ENCODE measurements around the gene JAM3.
"Not testable (repeated sequence)": the region's sequence is repeated elsewhere in the genome, so short reads cannot be mapped to it uniquely, and the experiment has no call there.

Gene JAM3

DNA sequence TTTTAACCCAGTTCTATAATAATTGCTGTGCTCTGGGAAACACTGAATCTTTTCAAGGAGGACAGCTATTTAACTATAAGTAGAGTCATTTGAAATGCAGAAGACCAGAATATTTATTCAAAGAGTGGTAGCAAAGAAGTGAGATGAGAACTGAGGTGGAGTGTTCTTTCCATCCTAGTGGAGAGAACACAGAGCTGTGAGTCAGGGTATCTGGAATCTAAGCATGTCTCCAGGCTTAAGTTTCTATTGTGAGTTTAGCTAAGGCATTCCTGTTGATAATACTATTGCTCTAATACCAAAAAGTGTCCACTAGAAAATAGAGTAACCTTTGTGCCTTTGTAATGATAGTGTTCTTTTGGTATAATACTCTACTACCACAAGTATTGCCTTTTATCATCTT lies 32.4 kb downstream of the JAM3 start:
- Histone ChIP-seq H3K4me3 (ENCODE audit: low read depth, low read length) (no peak overlapping the region), H3K27me3 (no peaks in the 10 kb centered on the region), H3K36me3 (peaks cover 7% of the 10 kb centered on the region; the same call in 1 of the 2 replicates), H3K9me3 (no peaks in the 10 kb centered on the region; the same call in 1 of the 2 replicates), H3K4me1 (no peaks in the 10 kb centered on the region)
- DNase-seq, result no peak
- TF ChIP-seq, protein P1, sequence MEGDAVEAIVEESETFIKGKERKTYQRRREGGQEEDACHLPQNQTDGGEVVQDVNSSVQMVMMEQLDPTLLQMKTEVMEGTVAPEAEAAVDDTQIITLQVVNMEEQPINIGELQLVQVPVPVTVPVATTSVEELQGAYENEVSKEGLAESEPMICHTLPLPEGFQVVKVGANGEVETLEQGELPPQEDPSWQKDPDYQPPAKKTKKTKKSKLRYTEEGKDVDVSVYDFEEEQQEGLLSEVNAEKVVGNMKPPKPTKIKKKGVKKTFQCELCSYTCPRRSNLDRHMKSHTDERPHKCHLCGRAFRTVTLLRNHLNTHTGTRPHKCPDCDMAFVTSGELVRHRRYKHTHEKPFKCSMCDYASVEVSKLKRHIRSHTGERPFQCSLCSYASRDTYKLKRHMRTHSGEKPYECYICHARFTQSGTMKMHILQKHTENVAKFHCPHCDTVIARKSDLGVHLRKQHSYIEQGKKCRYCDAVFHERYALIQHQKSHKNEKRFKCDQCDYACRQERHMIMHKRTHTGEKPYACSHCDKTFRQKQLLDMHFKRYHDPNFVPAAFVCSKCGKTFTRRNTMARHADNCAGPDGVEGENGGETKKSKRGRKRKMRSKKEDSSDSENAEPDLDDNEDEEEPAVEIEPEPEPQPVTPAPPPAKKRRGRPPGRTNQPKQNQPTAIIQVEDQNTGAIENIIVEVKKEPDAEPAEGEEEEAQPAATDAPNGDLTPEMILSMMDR (IDR thresholded peaks at IDR 0.05; ENCODE audit: low read depth, low read length), result no peak

DNA sequence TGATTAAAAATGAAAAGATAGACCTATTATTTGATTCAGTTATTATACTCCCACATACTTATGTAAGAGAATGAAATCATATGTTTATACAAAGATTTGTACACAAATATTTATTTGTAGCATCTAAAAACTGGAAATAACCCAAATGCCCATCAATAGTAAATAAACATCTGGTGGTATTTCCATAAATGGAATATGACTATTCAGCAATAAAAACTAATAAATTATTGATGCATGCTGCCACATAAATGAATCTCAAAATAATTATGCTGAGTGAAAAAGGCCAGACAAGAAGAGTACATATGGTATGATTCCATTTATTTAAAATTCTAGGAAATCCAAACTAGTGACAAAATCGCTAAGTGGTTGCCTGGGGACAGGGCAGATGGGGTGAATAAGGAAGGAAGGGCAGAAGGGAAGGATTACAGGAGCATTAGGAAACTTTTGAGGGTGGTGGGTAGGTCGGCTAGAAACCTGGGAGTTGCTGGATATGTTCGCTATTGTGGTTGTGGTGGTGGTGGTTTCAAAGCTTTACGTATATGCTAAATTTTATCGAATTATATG lies 41.5 kb downstream of the JAM3 start:
- Histone ChIP-seq H3K36me3 (peaks cover 11% of the 10 kb centered on the region), H3K4me3 (ENCODE audit: low read depth, low read length) (no peak overlapping the region), H3K4me1 (no peaks in the 10 kb centered on the region), H3K9me3 (peaks cover 3% of the 10 kb centered on the region), H3K27me3 (no peaks in the 10 kb centered on the region)
- TF ChIP-seq, protein P1 (IDR thresholded peaks at IDR 0.05; ENCODE audit: low read depth, low read length), result no peak
- no peak for DNase-seq

DNA sequence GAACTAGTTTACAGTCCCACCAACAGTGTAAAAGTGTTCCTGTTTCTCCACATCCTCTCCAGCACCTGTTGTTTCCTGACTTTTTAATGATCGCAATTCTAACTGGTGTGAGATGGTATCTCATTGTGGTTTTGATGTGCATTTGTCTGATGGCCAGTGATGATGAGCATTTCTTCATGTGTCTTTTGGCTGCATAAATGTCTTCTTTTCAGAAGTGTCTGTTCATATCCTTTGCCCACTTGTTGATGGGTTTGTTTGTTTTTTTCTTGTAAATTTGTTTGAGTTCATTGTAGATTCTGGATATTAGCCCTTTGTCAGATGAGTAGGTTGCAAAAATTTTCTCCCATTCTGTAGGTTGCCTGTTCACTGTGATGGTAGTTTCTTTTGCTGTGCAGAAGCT lies 44.9 kb downstream of the JAM3 start:
- H3K4me3 ChIP-seq (ENCODE audit: low read depth, low read length); DNase-seq; H3K27me3 ChIP-seq; H3K4me1 ChIP-seq; H3K9me3 ChIP-seq: not testable (repeated sequence)
- H3K36me3 ChIP-seq, result peaks cover 11% of the 10 kb centered on the region

DNA sequence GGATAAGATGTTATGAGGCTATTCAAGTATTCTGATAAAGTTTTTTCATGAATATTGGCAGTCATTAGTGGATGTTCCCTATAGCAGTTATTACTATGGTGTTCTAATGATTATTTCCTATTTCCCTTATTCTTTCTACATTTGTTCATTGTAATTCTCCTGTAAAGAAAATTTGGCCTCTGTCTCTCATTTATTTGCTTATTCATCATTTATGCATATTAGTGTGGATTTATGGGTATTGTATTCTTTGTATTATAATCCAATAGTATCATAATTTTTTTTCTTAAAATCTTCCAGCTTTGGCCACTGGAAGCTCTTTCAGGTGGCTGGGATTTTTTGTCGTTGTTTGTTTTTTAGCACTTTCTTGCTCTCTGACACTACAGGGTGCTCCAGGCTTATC lies 47.3 kb downstream of the JAM3 start:
- Histone ChIP-seq H3K4me3 (ENCODE audit: low read depth, low read length) (no peak overlapping the region), H3K9me3 (peaks cover 3% of the 10 kb centered on the region; the same call in 1 of the 2 replicates), H3K27me3 (no peaks in the 10 kb centered on the region), H3K4me1 (peaks cover 17% of the 10 kb centered on the region), H3K36me3 (peaks cover 11% of the 10 kb centered on the region)
- DNase-seq, result no peak
- TF ChIP-seq, protein P1 (IDR thresholded peaks at IDR 0.05; ENCODE audit: low read depth, low read length), result no peak

DNA sequence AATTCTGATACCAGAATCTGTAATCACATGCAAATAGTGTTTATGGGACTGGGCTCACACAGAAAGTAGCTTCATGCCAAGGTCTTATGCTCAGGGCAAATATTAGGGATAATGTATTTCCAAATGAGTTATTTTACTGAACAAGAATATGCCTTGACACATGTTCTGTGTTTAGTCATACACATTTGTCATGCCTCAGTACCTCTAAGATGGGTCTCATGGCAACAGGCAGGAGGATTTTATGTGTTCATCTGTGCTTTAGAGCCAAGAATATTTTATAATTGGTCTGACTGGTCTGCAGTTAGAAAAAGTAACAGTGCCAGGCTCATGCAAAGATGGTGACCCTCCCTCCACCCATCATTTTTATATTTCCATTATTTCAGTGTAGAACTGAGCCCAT lies 49.1 kb downstream of the JAM3 start:
- TF ChIP-seq, protein P1 (IDR thresholded peaks at IDR 0.05; ENCODE audit: low read depth, low read length), result no peak
- no peaks in the 10 kb centered on the region for H3K27me3 ChIP-seq
- H3K36me3 ChIP-seq, result no peaks in the 10 kb centered on the region
- no peaks in the 10 kb centered on the region for H3K9me3 ChIP-seq
- no peak for DNase-seq
- no peak overlapping the region for H3K4me3 ChIP-seq (ENCODE audit: low read depth, low read length)
- peaks cover 17% of the 10 kb centered on the region for H3K4me1 ChIP-seq

DNA sequence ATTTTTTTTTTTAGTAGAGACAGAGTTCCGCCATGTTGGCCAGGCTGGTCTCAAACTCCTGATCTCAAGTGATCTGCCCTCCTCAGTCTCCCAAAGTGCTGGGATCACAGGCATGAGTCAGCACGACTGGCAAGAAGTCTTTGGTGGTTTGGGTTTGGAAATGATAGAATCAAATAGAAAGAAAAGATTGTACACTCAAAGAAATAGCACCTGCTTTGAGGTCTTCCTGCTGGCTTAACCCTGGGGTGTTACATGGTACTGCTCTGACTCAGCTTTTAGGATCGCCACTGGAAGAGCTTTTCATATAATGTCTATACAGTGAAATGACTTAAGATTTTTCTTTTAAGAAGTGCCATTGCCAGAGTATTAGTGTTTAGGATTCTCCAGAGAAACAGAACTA lies 50.2 kb downstream of the JAM3 start:
- Histone ChIP-seq H3K36me3 (no peaks in the 10 kb centered on the region), H3K4me3 (ENCODE audit: low read depth, low read length) (no peak overlapping the region), H3K9me3 (no peaks in the 10 kb centered on the region), H3K4me1 (peaks cover 17% of the 10 kb centered on the region), H3K27me3 (no peaks in the 10 kb centered on the region)
- TF ChIP-seq, protein P1 (IDR thresholded peaks at IDR 0.05; ENCODE audit: low read depth, low read length), result no peak
- DNase-seq, result no peak
